ENCODE results near the gene OR9Q2. TPM values are rescaled to one million over a fixed set of nuclear protein-coding genes. Genes with fewer than 3 reads are reported as not detected.
A peak's percentile ranks its signal among the peaks of the same experiment; 100 is the strongest.

Gene OR9Q2
- total RNA-seq, 1 experiment from 2014 or later = not detected

- Mint-ChIP-seq H3K9me3 (ENCODE audit: unreplicated experiment) (peaks cover 18% of the 10 kb centered on the region), H3K27ac (ENCODE audit: unreplicated experiment) (peak overlapping the region; percentile 79), H3K4me1 (ENCODE audit: low read depth, unreplicated experiment) (peaks cover 36% of the 10 kb centered on the region), H3K27me3 (ENCODE audit: insufficient read depth, unreplicated experiment) (no peaks in the 10 kb centered on the region), H3K4me3 (ENCODE audit: unreplicated experiment) (no peak overlapping the region), H3K36me3 (ENCODE audit: insufficient read depth, unreplicated experiment) (no peaks in the 10 kb centered on the region)
- BruUV-seq (replicated peaks) = no TSS peak
- H3K4me1 ChIP-seq = peaks cover 38% of the 10 kb centered on the region
- no peaks in the 10 kb centered on the region for H3K36me3 ChIP-seq (ENCODE audit: control insufficient read depth, insufficient read depth, low read length)
- H3K27me3 ChIP-seq (replicated peaks; ENCODE audit: control insufficient read depth, insufficient read depth, low read length) = no peaks in the 10 kb centered on the region
- peaks cover 3% of the 10 kb centered on the region; the same call in 1 of the 2 replicates for H3K9me3 ChIP-seq
- ChIA-PET POLR2A (no interaction called here), CTCF (interaction anchor here (0.6 kb wide), 1 partner anchor 30 kb away, joined by 4 read pairs; no protein-coding TSS in a partner anchor)
- no peak for DNase-seq
- TF ChIP-seq, protein P1, sequence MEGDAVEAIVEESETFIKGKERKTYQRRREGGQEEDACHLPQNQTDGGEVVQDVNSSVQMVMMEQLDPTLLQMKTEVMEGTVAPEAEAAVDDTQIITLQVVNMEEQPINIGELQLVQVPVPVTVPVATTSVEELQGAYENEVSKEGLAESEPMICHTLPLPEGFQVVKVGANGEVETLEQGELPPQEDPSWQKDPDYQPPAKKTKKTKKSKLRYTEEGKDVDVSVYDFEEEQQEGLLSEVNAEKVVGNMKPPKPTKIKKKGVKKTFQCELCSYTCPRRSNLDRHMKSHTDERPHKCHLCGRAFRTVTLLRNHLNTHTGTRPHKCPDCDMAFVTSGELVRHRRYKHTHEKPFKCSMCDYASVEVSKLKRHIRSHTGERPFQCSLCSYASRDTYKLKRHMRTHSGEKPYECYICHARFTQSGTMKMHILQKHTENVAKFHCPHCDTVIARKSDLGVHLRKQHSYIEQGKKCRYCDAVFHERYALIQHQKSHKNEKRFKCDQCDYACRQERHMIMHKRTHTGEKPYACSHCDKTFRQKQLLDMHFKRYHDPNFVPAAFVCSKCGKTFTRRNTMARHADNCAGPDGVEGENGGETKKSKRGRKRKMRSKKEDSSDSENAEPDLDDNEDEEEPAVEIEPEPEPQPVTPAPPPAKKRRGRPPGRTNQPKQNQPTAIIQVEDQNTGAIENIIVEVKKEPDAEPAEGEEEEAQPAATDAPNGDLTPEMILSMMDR (IDR thresholded peaks at IDR 0.05; ENCODE audit: insufficient read depth in 1 of 2, low read depth in 1 of 2, low read length in 1 of 2, severe bottlenecking in 1 of 2, unreplicated experiment in 1 of 2) = no peak
- intact Hi-C loops (cut with micrococcal nuclease; ENCODE audit: unreplicated experiment) = no loop called here
- H3K4me3 ChIP-seq (ENCODE audit: low read depth, low read length) = no peak overlapping the region
Measured at GRCh38 chr11:58164389-58164788, 24.5 kb upstream of the OR9Q2 start.

- peaks cover 3% of the 10 kb centered on the region; the same call in 1 of the 2 replicates for H3K9me3 ChIP-seq
- Mint-ChIP-seq H3K27ac (ENCODE audit: unreplicated experiment) (peak overlapping the region; percentile 79), H3K36me3 (ENCODE audit: insufficient read depth, unreplicated experiment) (no peaks in the 10 kb centered on the region), H3K9me3 (ENCODE audit: unreplicated experiment) (peaks cover 19% of the 10 kb centered on the region), H3K4me1 (ENCODE audit: low read depth, unreplicated experiment) (peaks cover 36% of the 10 kb centered on the region), H3K27me3 (ENCODE audit: insufficient read depth, unreplicated experiment) (no peaks in the 10 kb centered on the region), H3K4me3 (ENCODE audit: unreplicated experiment) (peak overlapping the region; percentile 47)
- TSS peak; percentile 35 for BruUV-seq (replicated peaks)
- no peak overlapping the region for H3K4me3 ChIP-seq (ENCODE audit: low read depth, low read length)
- H3K4me1 ChIP-seq = peaks cover 38% of the 10 kb centered on the region
- CTCF ChIA-PET = no interaction called here
- H3K36me3 ChIP-seq (ENCODE audit: control insufficient read depth, insufficient read depth, low read length) = no peaks in the 10 kb centered on the region
- no peak for DNase-seq
- TF ChIP-seq, protein P1 (IDR thresholded peaks at IDR 0.05; ENCODE audit: insufficient read depth in 1 of 2, low read depth in 1 of 2, low read length in 1 of 2, severe bottlenecking in 1 of 2, unreplicated experiment in 1 of 2) = no peak
- POLR2A ChIA-PET = no interaction called here
- H3K27me3 ChIP-seq (replicated peaks; ENCODE audit: control insufficient read depth, insufficient read depth, low read length) = no peaks in the 10 kb centered on the region
- intact Hi-C loops (cut with micrococcal nuclease; ENCODE audit: unreplicated experiment) = loop anchor here (1.0 to 5.0 kb wide), 3 partner anchors 27 to 103 kb away; no protein-coding TSS in a partner anchor
Measured at GRCh38 chr11:58164990-58165389, 23.9 kb upstream of the OR9Q2 start.

DNA sequence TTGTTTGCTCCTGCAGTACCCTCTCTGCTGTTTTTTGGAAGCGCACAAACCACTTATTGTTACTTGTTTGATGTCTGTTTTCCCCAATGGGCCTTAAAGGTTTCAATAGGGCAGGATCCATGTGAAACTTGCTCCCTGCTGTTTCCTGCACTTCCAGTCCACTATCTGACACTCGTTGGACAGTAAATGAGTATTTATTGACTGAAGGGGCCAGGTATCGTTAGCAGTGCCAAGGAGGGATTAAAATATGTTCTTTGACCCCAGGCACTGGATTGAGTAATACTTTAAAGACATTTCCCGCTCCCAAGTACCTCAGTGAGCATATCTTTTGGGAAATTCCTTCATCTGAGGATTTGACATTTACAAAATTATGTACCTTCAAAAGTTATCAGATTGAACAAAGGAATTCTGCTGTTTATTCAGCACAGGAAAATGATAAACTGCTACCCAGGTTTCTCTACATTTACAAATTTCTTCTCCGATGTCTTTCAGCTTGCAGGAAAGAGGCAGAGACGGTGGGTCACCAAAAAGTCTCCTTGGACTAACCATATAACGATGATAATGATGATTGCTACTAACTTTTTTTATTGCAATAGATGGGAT lies 23.3 kb upstream of the OR9Q2 start:
- peaks cover 21% of the 10 kb centered on the region for H3K9me3 Mint-ChIP-seq (ENCODE audit: unreplicated experiment)
- H3K27ac Mint-ChIP-seq (ENCODE audit: unreplicated experiment) = peak overlapping the region; percentile 79
- H3K4me3 Mint-ChIP-seq (ENCODE audit: unreplicated experiment) = peak overlapping the region; percentile 47
- no peaks in the 10 kb centered on the region for H3K27me3 ChIP-seq (replicated peaks; ENCODE audit: control insufficient read depth, insufficient read depth, low read length)
- ChIA-PET POLR2A (no interaction called here), CTCF (no interaction called here)
- peaks cover 36% of the 10 kb centered on the region for H3K4me1 Mint-ChIP-seq (ENCODE audit: low read depth, unreplicated experiment)
- H3K36me3 Mint-ChIP-seq (ENCODE audit: insufficient read depth, unreplicated experiment) = no peaks in the 10 kb centered on the region
- H3K4me1 ChIP-seq = peaks cover 38% of the 10 kb centered on the region
- no TSS peak for BruUV-seq (replicated peaks)
- TF ChIP-seq, protein P1 (IDR thresholded peaks at IDR 0.05; ENCODE audit: insufficient read depth in 1 of 2, low read depth in 1 of 2, low read length in 1 of 2, severe bottlenecking in 1 of 2, unreplicated experiment in 1 of 2) = no peak
- peaks cover 1% of the 10 kb centered on the region; the same call in 1 of the 2 replicates for H3K9me3 ChIP-seq
- H3K36me3 ChIP-seq (ENCODE audit: control insufficient read depth, insufficient read depth, low read length) = no peaks in the 10 kb centered on the region
- peak; percentile 70 to 79 for DNase-seq
- intact Hi-C loops (cut with micrococcal nuclease; ENCODE audit: unreplicated experiment) = loop anchor here (1.0 to 5.0 kb wide), 3 partner anchors 27 to 103 kb away; no protein-coding TSS in a partner anchor
- no peaks in the 10 kb centered on the region for H3K27me3 Mint-ChIP-seq (ENCODE audit: insufficient read depth, unreplicated experiment)
- no peak overlapping the region for H3K4me3 ChIP-seq (ENCODE audit: low read depth, low read length)

All from Caco-2 (cell line).